Left ventricle myocardium inferior (tissue), 1 donor: ENCODE results near the gene CTNNA2. TPM values are rescaled to one million over a fixed set of nuclear protein-coding genes. Genes with fewer than 3 reads are reported as not detected.

Source experiments
- DNase-seq: peaks from one replicate; pipeline ENCODE4 v3.0.0-alpha.2; 2020
- H3K27ac ChIP-seq: fragments of 200-600 bp; replicated peaks from 2 replicates; pipeline ENCODE4 v1.8.0; 2021
- H3K27me3 ChIP-seq: fragments of 200-600 bp; 2 replicates; pipeline ENCODE4 v1.8.0; 2021; ENCODE audit warnings: low read depth
- H3K36me3 ChIP-seq: fragments of 200-600 bp; 2 replicates; pipeline ENCODE4 v1.8.0; 2021
- H3K4me1 ChIP-seq: fragments of 200-600 bp; 2 replicates; pipeline ENCODE4 v1.8.0; 2021
- H3K4me3 ChIP-seq: fragments of 200-600 bp; 2 replicates; pipeline ENCODE4 v1.8.0; 2021; ENCODE audit warnings: mild to moderate bottlenecking, moderate library complexity
- H3K9me3 ChIP-seq: fragments of 200-600 bp; replicated peaks from 2 replicates; pipeline ENCODE4 v1.8.0; 2021
- intact Hi-C: fragments of 100-400 bp; cut with micrococcal nuclease; formaldehyde crosslinking; loops from one replicate; pipeline ENCODE4 v1.11.0; 2022
- total RNA-seq: library from RNA; stranded (reverse); fragmentation: NEBNext Ultra II Directional; extraction: Animal tissue kit (Norgen Biotek cat#: 25700); gene quantifications from one replicate; pipeline ENCODE4 v1.2.1, GENCODE V29; 2021
- TF ChIP-seq, protein P1 (sequence below): fragments of 200-600 bp; IDR thresholded peaks from 2 replicates; pipeline ENCODE4 v1.8.0; 2021; ENCODE audit warnings: antibody characterized with exemption, mild to moderate bottlenecking, borderline replicate concordance
- donor health status: DM: no; HTN: yes; CAD: no; lungs with severe emphysema.

Gene CTNNA2
- total RNA-seq, 1 donor from 2014 or later = not detected

DNA sequence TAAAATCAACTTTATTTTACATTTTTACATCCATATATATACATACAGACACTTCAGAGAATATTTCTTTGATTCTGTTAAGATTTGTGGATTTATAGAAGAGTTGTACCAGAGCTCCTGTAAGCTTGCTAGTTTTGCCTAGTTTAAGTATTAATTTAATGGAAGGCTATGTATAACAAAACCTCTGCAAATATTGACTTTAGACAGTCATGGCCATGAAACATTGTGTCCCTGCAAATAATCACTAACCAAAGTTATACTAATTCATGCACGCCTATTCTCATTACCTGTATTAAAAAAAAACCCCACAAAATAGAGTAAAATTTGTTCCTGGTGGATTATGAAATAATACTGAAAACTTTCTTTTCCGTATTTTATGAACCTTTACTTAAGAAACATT, 379.3 kb downstream of the CTNNA2 start:
- Histone ChIP-seq H3K4me3 (no peak overlapping the region), H3K4me1 (no peaks in the 10 kb centered on the region), H3K9me3 (no peaks in the 10 kb centered on the region), H3K27ac (no peak overlapping the region), H3K27me3 (peaks cover 46% of the 10 kb centered on the region), H3K36me3 (no peaks in the 10 kb centered on the region)
- intact Hi-C loops = no loop called here
- TF ChIP-seq, protein P1, sequence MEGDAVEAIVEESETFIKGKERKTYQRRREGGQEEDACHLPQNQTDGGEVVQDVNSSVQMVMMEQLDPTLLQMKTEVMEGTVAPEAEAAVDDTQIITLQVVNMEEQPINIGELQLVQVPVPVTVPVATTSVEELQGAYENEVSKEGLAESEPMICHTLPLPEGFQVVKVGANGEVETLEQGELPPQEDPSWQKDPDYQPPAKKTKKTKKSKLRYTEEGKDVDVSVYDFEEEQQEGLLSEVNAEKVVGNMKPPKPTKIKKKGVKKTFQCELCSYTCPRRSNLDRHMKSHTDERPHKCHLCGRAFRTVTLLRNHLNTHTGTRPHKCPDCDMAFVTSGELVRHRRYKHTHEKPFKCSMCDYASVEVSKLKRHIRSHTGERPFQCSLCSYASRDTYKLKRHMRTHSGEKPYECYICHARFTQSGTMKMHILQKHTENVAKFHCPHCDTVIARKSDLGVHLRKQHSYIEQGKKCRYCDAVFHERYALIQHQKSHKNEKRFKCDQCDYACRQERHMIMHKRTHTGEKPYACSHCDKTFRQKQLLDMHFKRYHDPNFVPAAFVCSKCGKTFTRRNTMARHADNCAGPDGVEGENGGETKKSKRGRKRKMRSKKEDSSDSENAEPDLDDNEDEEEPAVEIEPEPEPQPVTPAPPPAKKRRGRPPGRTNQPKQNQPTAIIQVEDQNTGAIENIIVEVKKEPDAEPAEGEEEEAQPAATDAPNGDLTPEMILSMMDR = no peak
- no peak for DNase-seq

DNA sequence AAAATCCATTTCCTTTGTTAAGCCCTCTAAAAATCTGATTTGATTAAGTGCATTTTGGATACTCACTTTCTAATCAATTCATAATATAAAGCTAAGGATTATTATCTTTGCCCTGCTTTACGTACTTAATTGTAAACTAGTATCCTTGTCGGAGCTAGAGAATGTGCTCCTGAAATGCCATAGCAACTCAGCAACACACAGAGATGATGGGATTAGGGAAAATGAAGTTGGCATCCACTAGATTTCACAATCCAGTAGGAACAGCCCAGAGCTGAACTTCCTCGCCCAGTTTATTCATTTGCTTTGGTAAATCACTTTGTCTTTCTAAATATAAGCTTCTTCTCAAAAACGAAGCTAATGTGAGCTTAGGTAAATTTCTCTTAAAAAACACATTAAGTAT, 386.3 kb downstream of the CTNNA2 start:
- Histone ChIP-seq H3K4me3 (no peak overlapping the region), H3K27me3 (peaks cover 20% of the 10 kb centered on the region), H3K4me1 (no peaks in the 10 kb centered on the region), H3K9me3 (no peaks in the 10 kb centered on the region), H3K36me3 (no peaks in the 10 kb centered on the region), H3K27ac (no peak overlapping the region)
- intact Hi-C loops = no loop called here
- DNase-seq = no peak
- TF ChIP-seq, protein P1 = no peak

DNA sequence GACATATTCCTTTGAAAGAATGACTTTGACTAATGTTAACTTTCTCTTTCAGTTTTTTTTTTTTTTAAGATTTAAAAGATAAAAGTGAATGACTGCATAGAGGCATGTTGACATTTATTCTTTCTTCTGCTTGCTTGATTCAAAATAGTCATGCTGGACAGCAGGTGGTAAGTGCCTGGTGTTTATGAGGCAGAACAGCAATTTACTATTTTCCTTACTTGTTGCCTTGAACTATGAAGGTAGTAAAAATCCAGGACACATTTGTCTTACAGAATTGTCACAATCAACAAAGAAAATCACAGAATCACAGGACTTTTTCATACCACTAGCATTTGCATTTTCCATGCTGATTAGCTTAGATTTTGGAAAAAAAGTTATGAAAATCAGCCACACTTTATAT, 388.3 kb downstream of the CTNNA2 start:
- H3K4me3 ChIP-seq = no peak overlapping the region
- peaks cover 16% of the 10 kb centered on the region for H3K27me3 ChIP-seq
- H3K36me3 ChIP-seq = no peaks in the 10 kb centered on the region
- H3K9me3 ChIP-seq = no peaks in the 10 kb centered on the region
- no peak for DNase-seq
- TF ChIP-seq, protein P1 = no peak
- no peaks in the 10 kb centered on the region for H3K4me1 ChIP-seq
- intact Hi-C loops = no loop called here
- H3K27ac ChIP-seq = no peak overlapping the region

DNA sequence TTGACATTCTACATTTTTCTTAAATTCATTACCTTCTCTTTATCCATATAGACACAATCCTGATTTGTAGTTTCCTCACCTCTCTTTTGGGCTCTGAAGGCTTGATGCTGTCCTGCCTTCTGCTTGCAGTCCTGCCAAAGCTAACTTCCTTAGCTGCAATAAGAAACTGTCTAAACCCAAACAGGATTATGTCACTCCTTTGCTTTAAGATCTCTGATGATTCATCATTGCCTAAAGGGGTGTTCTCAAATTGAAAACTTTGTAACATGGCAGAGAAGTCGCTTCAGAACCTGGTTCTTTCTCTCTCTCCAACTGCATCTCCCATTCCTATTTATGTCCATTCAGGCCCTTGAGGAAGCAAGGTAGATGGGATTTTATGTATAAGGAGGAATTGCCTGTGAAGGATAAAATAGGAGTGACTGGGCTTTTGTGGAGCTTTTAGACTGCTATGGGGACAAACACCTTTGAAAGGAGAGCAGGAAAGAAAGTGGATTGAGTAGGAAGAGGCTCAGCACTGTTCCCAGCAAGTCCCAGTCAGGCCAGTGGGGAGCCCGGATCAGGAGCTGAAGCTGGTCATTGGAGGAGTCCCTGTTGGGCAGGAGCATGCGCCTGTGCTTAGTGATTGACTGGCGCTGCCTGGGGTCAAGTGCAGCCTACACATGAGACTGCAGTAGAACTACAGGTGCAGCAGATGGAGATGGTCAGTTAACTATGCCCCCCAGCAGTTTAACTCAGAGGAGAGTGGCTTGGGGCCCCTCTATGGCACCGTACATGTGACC, 390.6 kb downstream of the CTNNA2 start:
- Histone ChIP-seq H3K36me3 (no peaks in the 10 kb centered on the region), H3K27me3 (peaks cover 10% of the 10 kb centered on the region), H3K27ac (no peak overlapping the region), H3K4me3 (no peak overlapping the region), H3K9me3 (no peaks in the 10 kb centered on the region), H3K4me1 (no peaks in the 10 kb centered on the region)
- intact Hi-C loops = no loop called here
- DNase-seq = no peak
- TF ChIP-seq, protein P1 = no peak

DNA sequence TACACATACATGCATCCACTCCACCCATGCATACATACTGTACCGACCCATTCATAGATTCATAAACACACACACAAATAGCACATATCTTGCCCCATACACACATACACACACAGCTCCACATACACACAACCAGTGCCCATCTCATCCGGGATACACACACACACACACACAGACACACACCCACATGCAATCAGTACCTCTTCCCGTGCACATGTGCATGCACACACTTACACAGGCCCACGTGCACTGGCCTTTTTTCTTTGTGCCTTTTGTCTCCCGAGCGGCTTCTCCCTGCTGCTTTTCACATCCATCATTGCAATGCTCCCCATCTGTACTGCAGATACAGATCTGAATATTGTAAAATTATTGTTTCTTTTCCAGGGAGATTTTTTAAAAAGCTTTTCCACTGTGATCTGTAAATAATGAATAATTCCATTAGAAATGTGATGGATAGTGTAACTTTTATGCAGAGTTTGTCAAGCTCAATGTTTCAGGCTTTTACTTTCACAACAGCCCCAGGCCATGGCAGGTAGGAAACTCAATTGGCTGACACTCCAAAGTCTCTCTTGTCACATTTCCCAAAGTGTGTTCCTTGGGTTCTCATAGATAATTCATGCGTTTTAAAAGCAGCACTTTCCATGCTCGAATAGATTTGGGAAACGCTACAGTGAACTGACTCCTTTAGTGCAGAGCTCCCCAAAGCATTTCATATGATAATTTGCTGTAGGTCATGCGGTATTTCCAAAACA, 393.5 kb downstream of the CTNNA2 start:
- no peaks in the 10 kb centered on the region for H3K36me3 ChIP-seq
- H3K27ac ChIP-seq = no peak overlapping the region
- intact Hi-C loops = no loop called here
- DNase-seq = no peak
- H3K9me3 ChIP-seq = no peaks in the 10 kb centered on the region
- no peaks in the 10 kb centered on the region for H3K4me1 ChIP-seq
- H3K27me3 ChIP-seq = peaks cover 18% of the 10 kb centered on the region
- TF ChIP-seq, protein P1 = no peak
- no peak overlapping the region for H3K4me3 ChIP-seq
